Inferior parietal cortex (tissue), 1 donor: ENCODE measurements around the gene TSFM.
"Not testable (repeated sequence)": the region's sequence is repeated elsewhere in the genome, so short reads cannot be mapped to it uniquely, and the experiment has no call there.

ENCODE experiments used
- DNase-seq: peaks from one replicate; pipeline ENCODE4 v3.0.0-alpha.2; 2016; ENCODE audit errors: extremely low spot score

Gene TSFM

GRCh38 chr12:57815177-57816000 lies 32.8 kb downstream of the TSFM start:
- DNase-seq = no peak

DNA sequence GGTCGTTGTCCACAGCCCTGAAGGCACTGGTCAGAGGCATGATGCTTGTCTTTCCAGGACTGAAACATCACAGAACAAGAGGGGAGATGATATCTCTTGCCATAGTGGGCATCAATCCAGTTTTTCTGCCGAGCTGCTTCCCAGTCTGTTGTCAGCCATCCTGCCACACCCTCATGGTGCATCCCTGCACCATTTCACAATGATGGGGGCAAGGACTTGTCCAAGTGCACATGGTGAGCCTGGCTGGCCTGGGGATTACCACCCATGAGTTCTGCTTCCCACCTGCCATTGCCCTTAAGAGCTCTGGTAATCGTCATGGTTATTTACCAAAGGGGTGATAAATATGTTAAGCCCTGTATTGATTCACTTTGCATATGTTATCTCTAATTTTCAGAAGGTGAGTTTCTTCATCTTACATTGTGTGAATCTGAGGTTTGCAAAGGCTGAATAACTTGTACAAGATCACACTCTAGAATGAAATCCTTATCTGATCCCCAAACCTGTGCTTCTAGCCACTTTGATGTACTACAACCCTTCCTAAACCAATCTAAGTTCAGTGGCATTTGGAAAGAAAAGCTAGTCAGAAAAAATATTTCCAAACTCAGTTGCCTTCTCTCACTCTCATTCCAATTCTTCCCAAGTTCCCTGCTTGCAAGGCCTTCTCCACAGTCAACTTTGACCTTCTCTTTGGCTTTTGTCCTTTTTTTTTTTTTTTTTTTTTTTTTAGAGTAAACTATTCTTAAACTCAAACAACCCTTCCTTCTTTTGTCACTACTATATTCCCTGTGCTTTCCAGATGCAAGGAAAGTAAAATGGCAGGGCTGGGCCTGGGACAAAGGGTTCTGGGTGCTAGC lies 33.6 kb downstream of the TSFM start:
- no peak for DNase-seq

DNA sequence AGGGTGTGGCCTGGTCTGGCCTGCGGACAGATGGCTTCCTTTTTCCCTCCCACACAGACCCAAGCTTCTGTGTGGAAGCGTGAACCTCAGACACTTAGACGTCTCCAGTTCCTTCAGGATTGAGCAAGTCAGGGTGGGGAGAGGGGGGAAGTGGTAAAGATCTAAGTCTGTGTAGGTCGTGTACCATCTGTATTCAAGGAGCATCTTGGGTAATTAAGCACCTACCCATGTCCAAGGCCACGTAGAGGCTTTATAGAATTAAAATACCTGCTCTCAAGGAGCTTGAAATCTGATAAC lies 34.2 kb downstream of the TSFM start:
- no peak for DNase-seq

GRCh38 chr12:57817261-57817989 lies 34.8 kb downstream of the TSFM start:
- DNase-seq = no peak

DNA sequence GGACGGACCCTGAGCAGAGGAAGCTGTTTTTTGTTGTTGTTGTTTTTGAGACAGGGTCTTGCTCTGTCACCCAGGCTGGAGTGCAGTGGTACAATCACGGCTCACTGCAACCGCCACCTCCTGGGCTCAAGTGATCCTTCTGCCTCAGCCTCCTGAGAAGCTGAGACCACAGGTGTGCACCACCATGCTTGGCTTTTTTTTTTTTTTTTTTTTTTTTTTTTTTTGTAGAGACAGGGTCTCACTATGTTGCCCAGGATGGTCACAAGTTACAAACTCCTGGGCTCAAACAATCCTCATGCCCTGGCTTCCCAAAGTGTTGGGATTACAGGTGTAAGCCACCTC lies 35.4 kb downstream of the TSFM start:
- DNase-seq = not testable (repeated sequence)

DNA sequence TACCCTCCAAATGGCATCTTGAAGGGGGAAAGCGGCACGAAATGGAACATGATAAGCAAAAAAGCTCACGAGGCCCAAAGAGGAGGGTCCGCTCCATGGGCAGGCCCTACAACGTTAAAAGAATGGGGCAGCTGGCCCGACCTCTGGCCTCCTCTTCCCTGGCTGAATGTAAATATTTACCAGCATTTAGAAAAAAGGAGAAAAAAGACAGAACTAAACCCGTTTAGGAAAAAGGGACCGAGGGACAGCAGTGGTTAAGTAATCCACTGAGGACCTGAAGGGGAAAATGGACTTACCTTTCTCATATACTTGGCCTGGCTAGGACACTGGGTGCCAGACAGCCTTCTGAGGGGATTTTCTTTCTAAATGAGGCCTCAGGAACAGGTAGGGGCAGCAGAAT lies 37.5 kb downstream of the TSFM start:
- DNase-seq = not testable (repeated sequence)

DNA sequence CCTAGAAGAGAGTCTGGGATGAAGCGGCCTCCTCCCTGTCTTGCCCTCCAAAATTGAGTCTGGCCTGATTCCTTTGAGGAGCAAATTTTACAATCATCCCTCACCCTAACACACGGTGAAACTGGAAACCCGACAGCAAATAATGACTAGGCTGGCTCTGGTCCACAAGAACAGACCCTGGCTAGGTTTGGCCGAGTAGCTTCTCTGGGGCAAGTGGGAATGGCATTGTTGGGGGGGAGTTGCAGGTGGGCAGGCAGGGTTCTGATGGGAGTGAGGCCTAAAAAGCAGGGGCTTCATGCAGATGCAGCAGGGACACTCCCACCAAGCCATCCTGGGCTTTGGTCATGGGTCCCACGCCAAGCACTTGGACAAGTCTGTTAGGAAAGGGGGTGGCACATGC lies 38.4 kb downstream of the TSFM start:
- not testable (repeated sequence) for DNase-seq

DNA sequence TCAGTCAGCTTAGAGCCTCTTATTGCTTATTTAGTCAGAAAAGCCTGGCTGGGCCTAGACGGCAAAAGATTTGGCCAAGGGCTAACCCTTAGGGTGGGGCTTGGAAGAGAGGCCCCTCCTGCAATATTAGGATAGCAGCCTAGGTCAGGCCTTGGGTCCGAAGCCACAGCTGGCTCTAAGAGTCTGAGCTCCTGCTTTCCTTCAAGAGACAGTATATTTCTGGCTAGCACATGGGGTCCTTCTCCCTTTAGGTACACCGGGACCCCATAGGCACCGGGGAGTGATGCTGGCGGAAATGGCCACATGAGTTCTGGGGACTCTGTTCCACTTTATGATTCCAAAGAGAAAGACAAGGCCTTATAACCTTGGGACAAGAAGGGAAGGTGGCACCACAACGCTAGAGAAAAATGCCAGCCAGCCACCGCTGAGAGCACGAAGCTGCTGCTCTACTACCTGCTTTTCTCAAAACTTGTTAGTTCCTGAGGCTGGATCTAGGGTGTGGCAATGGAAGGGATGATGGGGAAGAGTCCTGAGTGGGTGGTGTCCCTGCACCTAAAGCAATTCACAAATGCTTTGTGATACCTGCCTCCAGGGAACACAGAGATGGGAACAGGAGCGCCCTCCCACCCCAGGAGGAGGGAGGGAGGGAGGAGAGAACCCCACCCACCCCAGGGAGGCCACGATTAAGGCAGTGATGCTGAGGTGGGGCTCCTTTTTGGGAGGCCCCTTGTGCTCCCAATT lies 39.1 kb downstream of the TSFM start:
- DNase-seq = no peak

DNA sequence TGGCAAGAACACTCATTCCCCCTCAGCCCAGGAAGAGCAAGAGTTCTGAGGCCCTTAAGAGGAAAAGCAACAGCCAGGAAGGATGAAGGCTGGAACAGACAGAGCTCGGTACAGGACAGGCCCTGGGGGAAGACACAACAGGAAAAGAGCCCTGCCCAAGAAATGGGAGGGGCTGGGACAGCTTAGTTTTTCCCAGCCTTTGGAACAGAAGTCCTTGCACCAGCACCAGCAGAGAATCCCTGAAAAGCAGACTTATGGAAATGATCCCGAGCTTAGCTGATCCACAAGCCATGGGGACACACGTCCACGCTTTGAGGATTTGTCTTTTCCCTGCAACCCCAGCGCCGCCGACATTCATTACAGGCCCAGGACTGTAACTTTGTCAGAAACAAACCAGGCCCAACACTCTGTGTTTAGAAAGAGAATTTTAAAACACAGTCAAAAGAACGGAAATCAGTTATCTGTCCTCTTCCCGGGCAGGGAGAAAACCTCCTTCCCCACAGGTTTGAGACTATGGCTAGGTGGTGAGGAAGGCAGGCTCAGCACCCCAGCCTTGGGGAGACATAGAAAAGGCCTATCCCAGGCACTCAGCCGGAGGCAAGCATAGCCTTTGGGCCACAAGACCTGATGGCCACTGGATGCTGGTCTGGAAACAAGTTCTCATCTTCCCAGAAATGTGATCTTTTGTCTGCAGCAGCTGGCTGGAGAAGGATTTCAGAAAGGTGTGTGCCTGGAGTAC lies 40.0 kb downstream of the TSFM start:
- DNase-seq = no peak

GRCh38 chr12:57823131-57823907 lies 40.7 kb downstream of the TSFM start:
- DNase-seq = no peak

GRCh38 chr12:57823908-57824640 lies 41.5 kb downstream of the TSFM start:
- DNase-seq = no peak

DNA sequence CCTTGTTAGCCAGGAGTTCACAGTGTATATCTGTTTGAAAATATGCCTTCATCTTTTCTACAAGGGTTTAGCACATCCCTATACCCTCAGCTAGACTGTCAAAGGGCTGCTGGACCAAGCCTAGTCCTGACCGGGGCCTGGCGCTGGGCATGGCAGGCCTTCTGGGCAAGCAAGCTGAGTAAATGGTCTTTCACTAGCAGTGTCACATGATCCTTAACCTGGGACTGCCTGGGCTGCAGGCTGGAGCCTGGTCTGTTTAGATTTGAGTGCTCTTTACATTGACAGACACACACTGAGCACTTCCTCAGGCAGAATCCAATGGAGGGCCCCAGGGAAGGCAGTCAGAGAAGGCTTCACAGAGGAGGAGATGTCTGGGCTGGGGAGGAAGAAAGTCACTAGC lies 42.9 kb downstream of the TSFM start:
- no peak for DNase-seq

DNA sequence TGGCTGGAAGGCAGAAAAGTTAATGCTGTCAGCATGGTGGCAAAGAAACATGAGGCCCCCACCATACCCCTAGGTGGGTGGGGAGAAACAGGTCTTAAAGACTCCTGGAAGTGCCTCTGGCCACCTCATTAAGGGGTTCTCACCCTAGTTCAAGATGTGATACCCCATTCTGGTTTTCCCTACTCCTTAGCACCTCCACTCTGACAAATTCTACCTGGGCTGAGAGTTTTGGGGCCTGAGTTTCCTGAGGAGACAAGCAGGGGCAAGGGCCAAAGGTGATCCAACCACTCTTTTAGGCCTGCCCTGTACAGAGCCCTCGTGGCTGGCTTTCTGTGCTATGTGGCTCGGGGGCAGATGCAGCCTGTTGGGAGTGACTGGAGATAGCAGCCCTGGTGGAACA lies 43.8 kb downstream of the TSFM start:
- no peak for DNase-seq

- no peak for DNase-seq
These were observed 44.4 kb downstream of the TSFM start for GRCh38 chr12:57826966-57827365.

GRCh38 chr12:57829025-57829777 lies 46.6 kb downstream of the TSFM start:
- DNase-seq = no peak

DNA sequence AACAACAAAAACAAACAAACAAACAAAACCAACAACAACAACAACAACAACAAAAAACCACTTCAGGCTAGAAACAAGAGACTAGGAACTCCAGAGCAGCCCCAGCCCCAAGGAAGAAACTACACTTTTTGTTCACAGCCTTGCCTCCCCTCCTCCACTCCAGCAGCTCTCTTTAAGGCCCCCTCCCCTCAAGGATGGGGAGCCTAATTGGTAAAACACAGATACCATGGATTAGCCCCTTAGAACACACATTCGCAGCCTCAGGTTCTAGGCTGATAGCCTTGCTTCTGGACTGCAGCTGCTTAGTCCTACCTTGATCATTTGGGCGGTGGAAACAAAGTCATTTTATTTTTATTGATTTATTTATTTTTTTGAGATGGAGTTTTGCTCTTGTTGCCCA lies 47.8 kb downstream of the TSFM start:
- no peak for DNase-seq

- DNase-seq = no peak
These were observed 50.4 kb downstream of the TSFM start for GRCh38 chr12:57832966-57833365.

GRCh38 chr12:57833672-57834071 lies 51.1 kb downstream of the TSFM start:
- no peak for DNase-seq
